HG03558 (cell line): ENCODE results near the gene GMEB2.

Experiments used
- ATAC-seq: cut with Tn5 transposase; IDR thresholded peaks from one replicate; pipeline ENCODE4 v1.9.1; 2021; ENCODE audit warnings: moderate number of reproducible peaks; ENCODE audit not compliant: unreplicated experiment; ENCODE audit errors: extremely low read depth

The GMEB2 gene

GRCh38 chr20:63551068-63551467, 75.8 kb downstream of the GMEB2 start:
- ATAC-seq: no peak

GRCh38 chr20:63549679-63550282, 77.1 kb downstream of the GMEB2 start:
- no peak for ATAC-seq

GRCh38 chr20:63549019-63549418, 77.9 kb downstream of the GMEB2 start:
- no peak for ATAC-seq

- ATAC-seq: no peak
These were observed 78.4 kb downstream of the GMEB2 start for GRCh38 chr20:63548542-63548941.

- no peak for ATAC-seq
These were observed 79.0 kb downstream of the GMEB2 start, which contains the start of gene SRMS for GRCh38 chr20:63547725-63548480. Gene SRMS (minus strand): TSS chr20:63547749. CDS start chr20:63547463, 286 bp downstream.

GRCh38 chr20:63546956-63547724, 79.8 kb downstream of the GMEB2 start:
- no peak for ATAC-seq

GRCh38 chr20:63546256-63546955, 80.5 kb downstream of the GMEB2 start:
- no peak for ATAC-seq

GRCh38 chr20:63545814-63546213, 81.1 kb downstream of the GMEB2 start:
- no peak for ATAC-seq

GRCh38 chr20:63544958-63545516, 81.9 kb downstream of the GMEB2 start:
- ATAC-seq: no peak

- no peak for ATAC-seq
These were observed 82.5 kb downstream of the GMEB2 start for GRCh38 chr20:63544241-63544957.

- no peak for ATAC-seq
These were observed 83.2 kb downstream of the GMEB2 start for GRCh38 chr20:63543733-63544132.

GRCh38 chr20:63543131-63543530, 83.8 kb downstream of the GMEB2 start:
- ATAC-seq: no peak

GRCh38 chr20:63542696-63543095, 84.2 kb downstream of the GMEB2 start:
- ATAC-seq: no peak

- ATAC-seq: no peak
These were observed 84.8 kb downstream of the GMEB2 start for GRCh38 chr20:63542031-63542559.

GRCh38 chr20:63541371-63541770, 85.5 kb downstream of the GMEB2 start:
- no peak for ATAC-seq

- ATAC-seq: no peak
These were observed 86.3 kb downstream of the GMEB2 start for GRCh38 chr20:63540417-63541186.

- no peak for ATAC-seq
These were observed 87.2 kb downstream of the GMEB2 start for GRCh38 chr20:63539441-63540370.

GRCh38 chr20:63539092-63539430, 87.8 kb downstream of the GMEB2 start:
- ATAC-seq: no peak
